Measurements from ENCODE around the gene SYS1.

SYS1 gene

GRCh38 chr20:45318386-45318939, 44.5 kb upstream of the SYS1 start:
- POLR2A ChIA-PET = no interaction called here
- DNase-seq (ENCODE audit: extremely low spot score) = no peak
- TF ChIP-seq, protein P1, sequence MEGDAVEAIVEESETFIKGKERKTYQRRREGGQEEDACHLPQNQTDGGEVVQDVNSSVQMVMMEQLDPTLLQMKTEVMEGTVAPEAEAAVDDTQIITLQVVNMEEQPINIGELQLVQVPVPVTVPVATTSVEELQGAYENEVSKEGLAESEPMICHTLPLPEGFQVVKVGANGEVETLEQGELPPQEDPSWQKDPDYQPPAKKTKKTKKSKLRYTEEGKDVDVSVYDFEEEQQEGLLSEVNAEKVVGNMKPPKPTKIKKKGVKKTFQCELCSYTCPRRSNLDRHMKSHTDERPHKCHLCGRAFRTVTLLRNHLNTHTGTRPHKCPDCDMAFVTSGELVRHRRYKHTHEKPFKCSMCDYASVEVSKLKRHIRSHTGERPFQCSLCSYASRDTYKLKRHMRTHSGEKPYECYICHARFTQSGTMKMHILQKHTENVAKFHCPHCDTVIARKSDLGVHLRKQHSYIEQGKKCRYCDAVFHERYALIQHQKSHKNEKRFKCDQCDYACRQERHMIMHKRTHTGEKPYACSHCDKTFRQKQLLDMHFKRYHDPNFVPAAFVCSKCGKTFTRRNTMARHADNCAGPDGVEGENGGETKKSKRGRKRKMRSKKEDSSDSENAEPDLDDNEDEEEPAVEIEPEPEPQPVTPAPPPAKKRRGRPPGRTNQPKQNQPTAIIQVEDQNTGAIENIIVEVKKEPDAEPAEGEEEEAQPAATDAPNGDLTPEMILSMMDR (IDR thresholded peaks at IDR 0.05; ENCODE audit: control extremely low read depth, extremely low read depth, low read depth, missing control alignments) = no peak
- CTCF ChIA-PET = interaction anchor here (0.7 to 8.1 kb wide), 31 partner anchors 10 to 462 kb away, joined by 3 to 71 read pairs (median 5); partner anchors contain the start of genes MATN4, PIGT and SYS1

- no peak for DNase-seq (ENCODE audit: extremely low spot score)
- CTCF ChIA-PET = interaction anchor here (0.7 to 8.1 kb wide), 31 partner anchors 10 to 461 kb away, joined by 3 to 71 read pairs (median 5); partner anchors contain the start of genes MATN4, PIGT and SYS1
- POLR2A ChIA-PET = no interaction called here
- TF ChIP-seq, protein P1 (IDR thresholded peaks at IDR 0.05; ENCODE audit: control extremely low read depth, extremely low read depth, low read depth, missing control alignments) = no peak
Measured at GRCh38 chr20:45318948-45319347, 44.0 kb upstream of the SYS1 start.

- CTCF ChIA-PET = interaction anchor here (0.9 to 8.1 kb wide), 12 partner anchors 9 to 449 kb away, joined by 3 to 71 read pairs (median 6); no protein-coding TSS in a partner anchor
- POLR2A ChIA-PET = no interaction called here
- TF ChIP-seq, protein P1 (IDR thresholded peaks at IDR 0.05; ENCODE audit: control extremely low read depth, extremely low read depth, low read depth, missing control alignments) = no peak
- DNase-seq (ENCODE audit: extremely low spot score) = no peak
Measured at GRCh38 chr20:45320948-45321595, 41.9 kb upstream of the SYS1 start.

DNA sequence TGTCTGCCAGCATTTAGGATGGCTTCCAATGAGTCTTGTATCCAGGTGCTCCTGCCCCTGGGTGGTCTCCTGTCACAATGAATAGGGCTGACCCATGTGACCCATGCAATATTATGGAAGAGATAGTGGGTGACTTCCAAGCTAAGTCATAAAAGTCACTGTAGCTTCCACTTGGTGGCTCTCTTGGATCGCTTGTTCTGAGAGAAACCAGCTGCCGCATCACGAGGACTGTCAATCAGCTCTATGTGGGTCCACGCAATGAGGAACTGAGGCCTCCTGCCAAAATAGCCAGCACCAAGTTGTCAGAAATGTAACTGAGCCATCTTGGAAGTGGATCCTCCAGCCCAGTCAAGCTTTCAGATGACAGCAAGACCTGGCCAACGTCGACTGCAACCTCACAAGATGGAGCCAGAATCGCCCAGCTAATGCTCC, 40.0 kb upstream of the SYS1 start:
- TF ChIP-seq, protein P1 (IDR thresholded peaks at IDR 0.05; ENCODE audit: control extremely low read depth, extremely low read depth, low read depth, missing control alignments) = peak; percentile 15
- POLR2A ChIA-PET = no interaction called here
- CTCF ChIA-PET = interaction anchor here (0.8 to 8.1 kb wide), 13 partner anchors 9 to 448 kb away, joined by 3 to 71 read pairs (median 7); partner anchors contain the start of gene SYS1
- DNase-seq (ENCODE audit: extremely low spot score) = peak; percentile 63

- ChIA-PET POLR2A (no interaction called here), CTCF (interaction anchor here (0.8 to 8.1 kb wide), 11 partner anchors 8 to 447 kb away, joined by 3 to 71 read pairs (median 8); partner anchors contain the start of gene SYS1)
- DNase-seq (ENCODE audit: extremely low spot score) = no peak
- TF ChIP-seq, protein P1 (IDR thresholded peaks at IDR 0.05; ENCODE audit: control extremely low read depth, extremely low read depth, low read depth, missing control alignments) = no peak
Measured at GRCh38 chr20:45323731-45324130, 39.2 kb upstream of the SYS1 start.

DNA sequence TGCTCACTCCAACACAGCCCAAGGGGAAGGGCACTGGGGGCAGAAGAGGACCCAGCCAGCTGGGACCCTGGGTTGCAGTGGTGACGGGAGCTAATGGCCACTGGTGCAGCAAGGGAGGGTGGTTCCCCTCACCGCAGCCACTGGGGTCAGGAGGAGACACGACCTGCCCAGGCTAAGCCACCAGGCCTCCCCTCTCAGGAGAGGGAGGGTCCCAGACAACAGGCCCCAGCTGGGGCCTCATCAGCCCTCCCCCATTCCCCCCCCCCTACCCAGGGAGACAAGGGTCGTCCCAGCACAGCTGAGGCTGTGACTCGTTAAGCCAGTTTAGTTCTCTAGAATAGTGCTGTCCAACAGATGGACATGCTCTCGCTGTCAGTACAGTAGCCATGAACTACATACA, 37.6 kb upstream of the SYS1 start:
- TF ChIP-seq, protein P1 (IDR thresholded peaks at IDR 0.05; ENCODE audit: control extremely low read depth, extremely low read depth, low read depth, missing control alignments) = no peak
- CTCF ChIA-PET = interaction anchor here (0.8 to 8.1 kb wide), 3 partner anchors 34 to 446 kb away, joined by 3 to 71 read pairs (median 8); no protein-coding TSS in a partner anchor
- POLR2A ChIA-PET = no interaction called here
- no peak for DNase-seq (ENCODE audit: extremely low spot score)
